ENCODE measurements around the gene BPIFA3. TPM values are rescaled to one million over a fixed set of nuclear protein-coding genes. Genes with fewer than 3 reads are reported as not detected.
"Not testable (repeated sequence)": the region's sequence is repeated elsewhere in the genome, so short reads cannot be mapped to it uniquely, and the experiment has no call there.

The BPIFA3 gene
- not detected for total RNA-seq
- long read RNA-seq = 0 reads

GRCh38 chr20:33217052-33217451 is at the start of gene BPIFA3:
Gene BPIFA3, plus strand, starts transcription at chr20:33217352. Its CDS starts 185 bp downstream, at chr20:33217537.
- no peak for DNase-seq
- intact Hi-C loops (cut with DNase I, micrococcal nuclease) = no loop called here
- ATAC-seq = no peak

GRCh38 chr20:33167859-33168258 is 49.3 kb upstream of the BPIFA3 start, which contains the start of gene BPIFA2:
Gene BPIFA2, plus strand, starts transcription at chr20:33168159. Its CDS starts 987 bp downstream, at chr20:33169146.
- ATAC-seq (no peak), DNase-seq (no peak)
- intact Hi-C loops (cut with DNase I, micrococcal nuclease) = no loop called here

DNA sequence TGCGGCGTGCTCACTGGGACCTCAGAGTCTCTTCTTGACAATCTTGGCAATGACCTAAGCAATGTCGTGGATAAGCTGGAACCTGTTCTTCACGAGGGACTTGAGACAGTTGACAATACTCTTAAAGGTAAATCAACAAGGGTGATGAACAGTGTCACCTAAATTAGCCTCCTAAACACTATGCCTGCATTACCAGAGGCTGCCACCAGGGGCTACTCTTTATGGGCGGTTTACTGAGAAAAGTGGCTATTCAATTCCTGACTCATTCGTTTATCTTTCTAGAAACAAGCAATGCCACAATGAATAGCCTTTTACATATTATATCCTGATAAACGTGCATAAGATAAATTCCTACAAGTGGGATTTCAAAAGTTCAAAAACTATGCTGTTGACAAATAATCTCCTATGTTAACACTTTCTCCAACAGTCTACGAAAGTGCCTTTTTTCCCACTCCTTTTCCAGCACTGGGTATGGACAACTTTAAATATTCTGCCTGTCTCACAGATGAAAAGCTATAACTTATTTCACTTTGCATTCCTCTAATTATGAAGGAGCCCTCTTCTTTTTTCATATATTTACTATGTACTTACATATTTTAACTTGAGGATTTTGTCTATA is 47.9 kb upstream of the BPIFA3 start:
- intact Hi-C loops (cut with DNase I, micrococcal nuclease) = no loop called here
- ATAC-seq (no peak), DNase-seq (no peak)

GRCh38 chr20:33172781-33173180 is 44.4 kb upstream of the BPIFA3 start:
- ATAC-seq = no peak
- intact Hi-C loops (cut with DNase I, micrococcal nuclease) = no loop called here
- no peak for DNase-seq

DNA sequence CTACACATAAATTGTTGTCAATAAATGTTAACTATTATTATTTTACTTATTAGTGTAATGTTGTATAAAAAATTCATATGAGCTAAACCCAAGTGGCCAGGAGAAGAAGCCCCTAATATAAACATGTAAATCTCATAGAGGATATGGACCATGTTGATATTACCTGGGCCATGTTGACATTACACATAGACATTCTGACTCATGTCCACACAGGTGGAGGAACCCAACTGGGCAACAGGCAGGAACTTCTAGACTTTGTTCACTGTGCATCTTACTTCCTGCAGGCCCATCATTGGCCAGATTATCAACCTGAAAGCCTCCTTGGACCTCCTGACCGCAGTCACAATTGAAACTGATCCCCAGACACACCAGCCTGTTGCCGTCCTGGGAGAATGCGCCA is 42.0 kb upstream of the BPIFA3 start:
- ATAC-seq = no peak
- DNase-seq = no peak
- intact Hi-C loops (cut with DNase I, micrococcal nuclease) = no loop called here

GRCh38 chr20:33176101-33176500 is 41.1 kb upstream of the BPIFA3 start:
- ATAC-seq (no peak), DNase-seq (no peak)
- intact Hi-C loops (cut with DNase I, micrococcal nuclease) = no loop called here

DNA sequence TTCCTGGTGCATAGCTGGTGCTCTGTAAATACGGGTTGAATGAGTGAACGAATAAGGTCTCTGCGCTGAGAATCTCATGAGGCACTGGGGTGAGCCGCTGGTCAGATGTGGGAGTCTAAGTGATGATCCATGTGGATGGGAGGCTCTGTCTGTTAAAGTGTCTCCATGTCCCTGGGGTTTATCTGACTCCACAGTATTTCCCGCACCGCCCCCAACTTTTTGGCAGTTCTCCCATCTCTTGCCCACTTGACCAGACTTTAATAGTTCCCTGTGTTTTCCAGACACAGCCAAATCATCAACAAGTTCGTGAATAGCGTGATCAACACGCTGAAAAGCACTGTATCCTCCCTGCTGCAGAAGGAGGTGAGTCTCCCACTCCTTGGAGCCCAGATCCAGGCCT is 39.3 kb upstream of the BPIFA3 start:
- ATAC-seq = no peak
- intact Hi-C loops (cut with DNase I, micrococcal nuclease) = no loop called here
- no peak for DNase-seq

GRCh38 chr20:33178726-33179125 is 38.4 kb upstream of the BPIFA3 start:
- ATAC-seq = no peak
- DNase-seq = no peak
- intact Hi-C loops (cut with DNase I, micrococcal nuclease) = no loop called here

GRCh38 chr20:33180169-33180568 is 37.0 kb upstream of the BPIFA3 start:
- no peak for ATAC-seq
- no peak for DNase-seq
- intact Hi-C loops (cut with DNase I, micrococcal nuclease) = no loop called here

DNA sequence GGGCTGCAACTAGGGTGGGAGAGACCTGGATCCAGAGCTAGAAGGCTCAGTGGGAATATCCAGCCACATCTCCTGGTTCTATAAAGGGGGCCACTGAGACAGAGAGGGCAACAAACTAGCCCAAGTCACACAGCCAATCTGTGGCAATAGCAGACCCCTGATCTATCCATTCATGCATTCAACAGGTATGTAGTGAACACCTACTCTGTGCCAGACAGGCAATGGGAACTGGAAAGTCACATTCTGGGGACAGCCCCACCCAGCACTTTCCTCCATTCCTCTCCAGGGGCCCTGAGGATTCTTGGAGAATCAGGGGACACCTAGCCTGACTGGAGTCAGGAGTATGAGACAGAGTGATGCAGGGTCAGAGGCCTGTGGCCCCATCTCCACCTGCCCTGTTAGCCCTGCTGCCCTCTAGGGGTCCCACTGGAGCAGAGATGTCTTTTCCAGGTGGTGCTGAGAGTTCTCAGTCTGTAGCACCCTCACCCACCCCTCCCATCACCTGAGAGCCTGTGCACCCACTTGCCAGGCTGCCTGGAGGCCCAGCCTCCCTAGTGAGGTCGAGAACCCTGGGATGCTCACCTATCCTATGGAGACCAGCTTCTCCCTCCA is 35.6 kb upstream of the BPIFA3 start:
- intact Hi-C loops (cut with DNase I, micrococcal nuclease) = no loop called here
- no peak for DNase-seq
- no peak for ATAC-seq

GRCh38 chr20:33183312-33183711 is 33.8 kb upstream of the BPIFA3 start:
- ATAC-seq = no peak
- intact Hi-C loops (cut with DNase I, micrococcal nuclease) = no loop called here
- DNase-seq = no peak

DNA sequence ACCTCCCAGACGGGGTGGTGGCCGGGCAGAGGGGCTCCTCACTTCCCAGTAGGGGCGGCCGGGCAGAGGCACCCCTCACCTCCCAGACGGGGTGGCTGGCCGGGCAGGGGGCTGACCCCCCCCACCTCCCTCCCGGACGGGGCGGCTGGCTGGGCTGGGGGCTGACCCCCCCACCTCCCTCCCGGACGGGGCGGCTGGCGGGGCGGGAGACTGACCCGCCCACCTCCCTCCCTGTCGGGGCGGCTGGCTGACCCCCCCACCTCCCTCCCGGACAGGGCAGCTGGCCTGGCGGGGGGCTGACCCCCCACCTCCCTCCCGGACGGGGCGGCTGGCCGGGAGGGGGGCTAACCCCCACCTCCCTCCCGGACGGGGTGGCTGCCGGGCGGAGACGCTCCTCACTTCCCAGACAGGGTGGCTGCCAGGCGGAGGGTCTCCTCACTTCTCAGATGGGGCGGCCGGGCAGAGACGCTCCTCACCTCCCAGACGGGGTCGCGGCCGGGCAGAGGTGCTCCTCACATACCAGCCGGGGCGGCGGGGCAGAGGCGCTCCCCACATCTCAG is 32.0 kb upstream of the BPIFA3 start:
- DNase-seq; intact Hi-C loops (cut with DNase I, micrococcal nuclease); ATAC-seq: not testable (repeated sequence)

DNA sequence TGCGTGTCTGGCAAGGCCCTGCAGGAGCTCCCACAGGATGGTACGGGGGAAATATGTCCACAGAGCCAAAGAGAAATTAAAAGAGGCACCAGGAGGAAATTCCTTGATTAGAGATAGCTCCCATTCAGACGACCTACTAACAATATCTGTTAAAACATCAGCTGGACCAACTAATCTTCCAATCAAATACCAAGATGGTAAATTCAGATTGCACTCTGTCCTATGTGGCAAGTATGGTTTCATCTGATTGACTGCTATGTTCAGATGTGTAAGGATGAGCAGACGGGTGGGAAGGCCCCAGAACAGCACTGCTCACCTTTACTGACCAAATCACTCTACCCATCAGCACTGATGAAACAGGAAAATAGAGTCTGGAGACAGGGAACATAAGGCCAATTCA is 29.7 kb upstream of the BPIFA3 start:
- no peak for ATAC-seq
- intact Hi-C loops (cut with DNase I, micrococcal nuclease) = no loop called here

DNA sequence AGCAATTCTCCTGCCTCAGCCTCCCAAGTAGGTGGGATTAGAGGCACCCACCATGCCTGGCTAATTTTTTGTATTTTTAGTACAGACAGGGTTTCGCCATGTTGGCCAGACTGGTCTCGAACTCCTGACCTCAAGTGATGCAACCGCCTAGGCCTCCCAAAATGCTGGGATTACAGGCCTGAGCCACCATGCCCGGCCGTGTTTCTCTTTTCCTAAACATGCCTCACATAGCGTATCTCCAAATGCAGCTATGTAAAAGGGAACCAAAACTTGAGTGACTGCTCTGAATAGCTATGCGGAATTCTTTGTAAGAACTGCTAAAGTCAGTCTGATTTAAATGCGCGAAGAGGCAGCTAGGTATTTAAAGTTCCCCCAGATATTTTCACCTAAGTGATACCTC is 28.7 kb upstream of the BPIFA3 start:
- intact Hi-C loops (cut with DNase I, micrococcal nuclease) = no loop called here
- ATAC-seq (no peak), DNase-seq (no peak)

More for the DNA sequence above, 29.7 kb upstream of the BPIFA3 start:
- no peak for DNase-seq

- intact Hi-C loops (cut with DNase I, micrococcal nuclease) = no loop called here
- DNase-seq (no peak), ATAC-seq (no peak)
Measured at GRCh38 chr20:33191484-33191883, 25.7 kb upstream of the BPIFA3 start.

DNA sequence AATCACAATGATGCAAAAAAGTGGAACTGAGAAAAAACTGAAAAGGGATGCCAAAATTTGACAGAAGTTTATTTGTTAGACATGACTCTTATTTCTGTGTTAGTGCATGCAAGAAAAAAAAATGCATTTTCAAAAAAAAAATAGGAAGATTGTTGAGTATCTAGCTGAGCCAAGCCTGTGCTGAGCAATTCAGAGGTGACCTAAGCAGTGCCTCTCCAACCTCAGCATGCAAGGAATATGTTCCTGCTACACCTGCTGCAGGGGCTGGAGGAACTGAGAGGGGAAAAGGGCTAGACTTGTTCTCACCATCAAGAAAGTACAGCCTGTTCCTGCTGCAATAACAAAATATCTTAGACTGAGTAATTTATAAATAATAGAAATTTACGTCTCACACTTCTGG is 25.2 kb upstream of the BPIFA3 start:
- DNase-seq (no peak), ATAC-seq (no peak)
- intact Hi-C loops (cut with DNase I, micrococcal nuclease) = no loop called here

GRCh38 chr20:33192912-33193501 is 24.1 kb upstream of the BPIFA3 start:
- intact Hi-C loops (cut with DNase I, micrococcal nuclease) = no loop called here
- ATAC-seq (no peak), DNase-seq (no peak)

GRCh38 chr20:33199026-33199425 is 18.1 kb upstream of the BPIFA3 start:
- ATAC-seq (no peak), DNase-seq (no peak)
- intact Hi-C loops (cut with DNase I, micrococcal nuclease) = no loop called here

- DNase-seq = no peak
- ATAC-seq = no peak
- intact Hi-C loops (cut with DNase I, micrococcal nuclease) = no loop called here
Measured at GRCh38 chr20:33202451-33202850, 14.7 kb upstream of the BPIFA3 start.

DNA sequence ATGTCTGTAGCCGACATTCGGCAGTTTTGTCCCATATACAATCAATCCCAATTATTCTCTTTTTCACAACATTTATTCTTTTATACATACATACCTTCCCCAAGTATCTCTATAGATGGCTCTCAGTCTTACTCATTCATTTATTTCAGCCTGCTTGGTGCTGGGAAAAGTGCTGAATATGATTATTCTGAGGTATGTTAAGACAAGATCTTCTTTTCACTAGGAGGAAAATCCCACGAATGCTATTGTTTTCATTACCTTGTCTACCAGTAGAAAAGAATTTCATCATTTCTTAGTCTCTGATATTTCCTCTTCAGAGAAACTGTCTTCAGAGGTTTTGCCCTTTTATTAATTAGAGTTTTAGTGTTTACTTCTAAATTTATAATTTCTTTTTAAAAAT is 13.7 kb upstream of the BPIFA3 start:
- DNase-seq (no peak), ATAC-seq (no peak)
- intact Hi-C loops (cut with DNase I, micrococcal nuclease) = no loop called here

All from left colon (tissue), 2 donors.